ENCODE data around the gene PAQR7. TPM values are rescaled to one million over a fixed set of nuclear protein-coding genes. Genes with fewer than 3 reads are reported as not detected.
"Not testable (repeated sequence)": the region's sequence is repeated elsewhere in the genome, so short reads cannot be mapped to it uniquely, and the experiment has no call there.

The PAQR7 gene
- total and polyA plus RNA-seq, 8 donors: 3.2 to 13.0 (median 4.5) TPM

- no peak for FAIRE-seq
- H3K4me3 ChIP-seq: no peak overlapping the region
- ATAC-seq: no peak
- TF ChIP-seq CTCF (IDR thresholded peaks at IDR 0.05): no peak
- no peaks in the 10 kb centered on the region for H3K27me3 ChIP-seq
- WGBS, 2 donors: 62 to 63% methylated on average over 4 of the region's 4 CpGs
- intact Hi-C loops (cut with DNase I): no loop called here
- H3K9me3 ChIP-seq: no peaks in the 10 kb centered on the region
- no peak for DNase-seq
- H3K27ac ChIP-seq: no peak overlapping the region
- no peaks in the 10 kb centered on the region for H3K36me3 ChIP-seq
- no peaks in the 10 kb centered on the region for H3K4me1 ChIP-seq
These were observed 27.6 kb downstream of the PAQR7 start for GRCh38 chr1:25847929-25848328.

- H3K36me3 ChIP-seq: no peaks in the 10 kb centered on the region
- no peak for FAIRE-seq
- WGBS, 2 donors: 83% methylated on average over 5 of the region's 5 CpGs
These were observed 29.8 kb downstream of the PAQR7 start for GRCh38 chr1:25845664-25846063.

GRCh38 chr1:25844536-25845337, 30.8 kb downstream of the PAQR7 start:
- ATAC-seq (no peak), DNase-seq (no peak), FAIRE-seq (no peak)
- intact Hi-C loops (cut with DNase I): no loop called here
- H3K9me3 ChIP-seq: no peaks in the 10 kb centered on the region
- no peaks in the 10 kb centered on the region for H3K4me1 ChIP-seq
- 79 to 81% methylated on average over 3 of the region's 3 CpGs for WGBS, 2 donors
- H3K27ac ChIP-seq: no peak overlapping the region
- H3K4me3 ChIP-seq: no peak overlapping the region
- no peaks in the 10 kb centered on the region for H3K36me3 ChIP-seq
- TF ChIP-seq CTCF (IDR thresholded peaks at IDR 0.05): no peak
- no peaks in the 10 kb centered on the region for H3K27me3 ChIP-seq

More at GRCh38 chr1:25845664-25846063, 29.8 kb downstream of the PAQR7 start:
- no peak overlapping the region for H3K27ac ChIP-seq
- ATAC-seq (no peak), DNase-seq (no peak)
- H3K9me3 ChIP-seq: no peaks in the 10 kb centered on the region
- no peak for TF ChIP-seq CTCF (IDR thresholded peaks at IDR 0.05)
- intact Hi-C loops (cut with DNase I): no loop called here
- H3K4me3 ChIP-seq: no peak overlapping the region
- H3K27me3 ChIP-seq: no peaks in the 10 kb centered on the region
- no peaks in the 10 kb centered on the region for H3K4me1 ChIP-seq

GRCh38 chr1:25843483-25843882, 32.0 kb downstream of the PAQR7 start:
- 89 to 94% methylated on average over 3 of the region's 3 CpGs for WGBS, 2 donors

GRCh38 chr1:25839808-25840207, 35.7 kb downstream of the PAQR7 start:
- H3K36me3 ChIP-seq, H3K9me3 ChIP-seq, H3K4me3 ChIP-seq, DNase-seq, ATAC-seq, H3K27ac ChIP-seq, H3K27me3 ChIP-seq, FAIRE-seq: not testable (repeated sequence)
- intact Hi-C loops (cut with DNase I): loop anchor here (10.0 kb wide), 2 partner anchors 155 to 165 kb away; partner anchors contain the start of gene PAFAH2 (in 1 of the 3)
- 96 to 97% methylated on average over 4 of the region's 4 CpGs for WGBS, 2 donors
- peaks cover 0 to 12% (median 0%) of the 10 kb centered on the region in 3 donors for H3K4me1 ChIP-seq

More at GRCh38 chr1:25843483-25843882, 32.0 kb downstream of the PAQR7 start:
- Histone ChIP-seq H3K27me3 (no peaks in the 10 kb centered on the region), H3K36me3 (no peaks in the 10 kb centered on the region), H3K9me3 (no peaks in the 10 kb centered on the region), H3K4me1 (no peaks in the 10 kb centered on the region), H3K4me3 (no peak overlapping the region), H3K27ac (no peak overlapping the region)
- no peak for FAIRE-seq
- intact Hi-C loops (cut with DNase I): no loop called here
- TF ChIP-seq CTCF (IDR thresholded peaks at IDR 0.05): no peak
- no peak for ATAC-seq
- DNase-seq: no peak

All from pancreas (tissue), 10 donors.